ENCODE results near the gene TNNI3K. TPM values are rescaled to one million over a fixed set of nuclear protein-coding genes. Genes with fewer than 3 reads are reported as not detected.

Gene TNNI3K
- total and polyA plus RNA-seq, 9 of the 15 experiments (the other 6 are each of a cell fraction or from before 2014, with no cell fraction given): 0.21 to 0.53 (median 0.32) TPM; not detected in 5

GRCh38 chr1:74464037-74464436 is 228.8 kb downstream of the TNNI3K start:
- intact Hi-C loops (cut with micrococcal nuclease): loop anchor here (10.0 kb wide), 1 partner anchor 619 kb away; no protein-coding TSS in a partner anchor
- no peaks in the 10 kb centered on the region for H3K27me3 ChIP-seq (ENCODE audit: control insufficient read depth in 2 of 2, insufficient read depth in 2 of 2, low read length in 2 of 2)
- ATAC-seq (no peak), DNase-seq (ENCODE audit: extremely low read depth in 1 of 4, low spot score in 3 of 4) (no peak), FAIRE-seq (no peak)
- in situ Hi-C loops (cut with MboI): no loop called here
- H3K79me2 ChIP-seq (ENCODE audit: control insufficient read depth, insufficient read depth, low read length): no peaks in the 10 kb centered on the region
- no peak overlapping the region for H3K4me3 ChIP-seq
- 2% methylated on average over 6 of the region's 6 CpGs for WGBS (ENCODE audit: insufficient coverage, low coverage, missing lambda C conversion rate)
- ChIA-PET CTCF (ENCODE audit: low intra/inter-chr PET ratio) (no interaction called here), POLR2A (no interaction called here)
- no peaks in the 10 kb centered on the region for H3K9me3 ChIP-seq (replicated peaks; ENCODE audit: control insufficient read depth, insufficient read depth, low read depth, low read length)
- no peaks in the 10 kb centered on the region for H3K36me3 ChIP-seq (ENCODE audit: control insufficient read depth, insufficient read depth, low read length)
- no peak overlapping the region for H3K27ac ChIP-seq (ENCODE audit: extremely low read depth, low read depth, low read length)
- no peak overlapping the region for H2AFZ ChIP-seq (ENCODE audit: low read depth, low read length)
- H3K9me1 ChIP-seq (ENCODE audit: control insufficient read depth, insufficient read depth, low read length): no peaks in the 10 kb centered on the region
- BruUV-seq (replicated peaks): no TSS peak
- H3K9ac ChIP-seq (ENCODE audit: insufficient read depth in 1 of 2, low read depth in 2 of 2, low read length in 2 of 2): no peak overlapping the region
- H3K4me1 ChIP-seq (replicated peaks in 1 of 2; ENCODE audit: control insufficient read depth in 2 of 2, insufficient read depth in 2 of 2, low read length in 2 of 2): no peaks in the 10 kb centered on the region
- H4K20me1 ChIP-seq (replicated peaks; ENCODE audit: control insufficient read depth, insufficient read depth, low read length): no peaks in the 10 kb centered on the region
- no peak overlapping the region for H3K4me2 ChIP-seq (ENCODE audit: insufficient read depth, low read length)
- no peak for TF ChIP-seq GTF2A2 (tag; IDR thresholded peaks at IDR 0.05)
- TF ChIP-seq, protein P1, sequence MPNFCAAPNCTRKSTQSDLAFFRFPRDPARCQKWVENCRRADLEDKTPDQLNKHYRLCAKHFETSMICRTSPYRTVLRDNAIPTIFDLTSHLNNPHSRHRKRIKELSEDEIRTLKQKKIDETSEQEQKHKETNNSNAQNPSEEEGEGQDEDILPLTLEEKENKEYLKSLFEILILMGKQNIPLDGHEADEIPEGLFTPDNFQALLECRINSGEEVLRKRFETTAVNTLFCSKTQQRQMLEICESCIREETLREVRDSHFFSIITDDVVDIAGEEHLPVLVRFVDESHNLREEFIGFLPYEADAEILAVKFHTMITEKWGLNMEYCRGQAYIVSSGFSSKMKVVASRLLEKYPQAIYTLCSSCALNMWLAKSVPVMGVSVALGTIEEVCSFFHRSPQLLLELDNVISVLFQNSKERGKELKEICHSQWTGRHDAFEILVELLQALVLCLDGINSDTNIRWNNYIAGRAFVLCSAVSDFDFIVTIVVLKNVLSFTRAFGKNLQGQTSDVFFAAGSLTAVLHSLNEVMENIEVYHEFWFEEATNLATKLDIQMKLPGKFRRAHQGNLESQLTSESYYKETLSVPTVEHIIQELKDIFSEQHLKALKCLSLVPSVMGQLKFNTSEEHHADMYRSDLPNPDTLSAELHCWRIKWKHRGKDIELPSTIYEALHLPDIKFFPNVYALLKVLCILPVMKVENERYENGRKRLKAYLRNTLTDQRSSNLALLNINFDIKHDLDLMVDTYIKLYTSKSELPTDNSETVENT (CRISPR knock-in tag; IDR thresholded peaks at IDR 0.05): no peak
- TF ChIP-seq, protein P2, sequence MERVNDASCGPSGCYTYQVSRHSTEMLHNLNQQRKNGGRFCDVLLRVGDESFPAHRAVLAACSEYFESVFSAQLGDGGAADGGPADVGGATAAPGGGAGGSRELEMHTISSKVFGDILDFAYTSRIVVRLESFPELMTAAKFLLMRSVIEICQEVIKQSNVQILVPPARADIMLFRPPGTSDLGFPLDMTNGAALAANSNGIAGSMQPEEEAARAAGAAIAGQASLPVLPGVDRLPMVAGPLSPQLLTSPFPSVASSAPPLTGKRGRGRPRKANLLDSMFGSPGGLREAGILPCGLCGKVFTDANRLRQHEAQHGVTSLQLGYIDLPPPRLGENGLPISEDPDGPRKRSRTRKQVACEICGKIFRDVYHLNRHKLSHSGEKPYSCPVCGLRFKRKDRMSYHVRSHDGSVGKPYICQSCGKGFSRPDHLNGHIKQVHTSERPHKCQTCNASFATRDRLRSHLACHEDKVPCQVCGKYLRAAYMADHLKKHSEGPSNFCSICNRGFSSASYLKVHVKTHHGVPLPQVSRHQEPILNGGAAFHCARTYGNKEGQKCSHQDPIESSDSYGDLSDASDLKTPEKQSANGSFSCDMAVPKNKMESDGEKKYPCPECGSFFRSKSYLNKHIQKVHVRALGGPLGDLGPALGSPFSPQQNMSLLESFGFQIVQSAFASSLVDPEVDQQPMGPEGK (CRISPR knock-in tag; IDR thresholded peaks at IDR 0.05; ENCODE audit: borderline replicate concordance): no peak
- no peak for TF ChIP-seq IRF1 (CRISPR knock-in tag; IDR thresholded peaks at IDR 0.05; ENCODE audit: borderline replicate concordance)
- TF ChIP-seq ZFPM2 (CRISPR knock-in tag; IDR thresholded peaks at IDR 0.05): no peak
- TF ChIP-seq CLOCK (CRISPR knock-in tag; IDR thresholded peaks at IDR 0.05; ENCODE audit: borderline replicate concordance): no peak
- TF ChIP-seq PCBP1 (IDR thresholded peaks at IDR 0.05; ENCODE audit: low read depth, low read length, poor library complexity, severe bottlenecking): no peak
- TF ChIP-seq SRSF7 (optimal IDR thresholded peaks at IDR 0.05; ENCODE audit: low read depth, low read length): no peak
- TF ChIP-seq RBFOX2 (IDR thresholded peaks at IDR 0.05; ENCODE audit: low read depth, low read length): no peak
- TF ChIP-seq ESRRA (IDR thresholded peaks at IDR 0.05; ENCODE audit: borderline replicate concordance, low read depth): no peak

Measured in K562 (cell line).